HEK293 (cell line): Measurements from ENCODE around the gene KRTAP5-1.

ENCODE experiments used
- CTCF ChIA-PET: fragments of 350-600 bp; formaldehyde crosslinking; extraction: SDS; loops from one replicate; lab custom pipeline; 2021; ENCODE audit warnings: antibody characterized with exemption; lab: Yijun Ruan, JAX
- POLR2A ChIA-PET: fragments of 300-600 bp; formaldehyde crosslinking; extraction: SDS; loops from one replicate; lab custom pipeline; 2020; ENCODE audit warnings: antibody characterized with exemption, inconsistent platforms; lab: Yijun Ruan, JAX
- H3K27ac ChIP-seq: fragments of 200-500 bp; sonication (Bioruptor generic); 2 replicates; pipeline ENCODE4 v1.5.1; 2014; ENCODE audit warnings: low read depth, low read length, control low read depth, inconsistent platforms; ENCODE audit errors: extremely low read depth
- H3K36me3 ChIP-seq, 2 experiments: fragments of 200-500 bp in 1 of 2; sonication (Bioruptor generic) in 1 of 2; 1 replicate in 1 of 2; 2 replicates in 1 of 2; pipeline ENCODE4 v1.5.1; 2014 to 2017; ENCODE audit warnings: inconsistent platforms in 2 of 2, low read length in 2 of 2; ENCODE audit not compliant: control insufficient read depth in 2 of 2, insufficient read depth in 1 of 2
- H3K4me1 ChIP-seq: fragments of 200-500 bp; sonication (Bioruptor generic); 2 replicates; pipeline ENCODE4 v1.5.1; 2014; ENCODE audit warnings: mild to moderate bottlenecking, low read length, inconsistent platforms; ENCODE audit not compliant: control insufficient read depth, insufficient read depth
- H3K4me3 ChIP-seq: 2 replicates; pipeline ENCODE4 v1.5.1; 2011; ENCODE audit warnings: low read depth, mild to moderate bottlenecking, control low read depth, low read length, moderate library complexity
- H3K9me3 ChIP-seq: fragments of 200-500 bp; sonication (Bioruptor generic); 2 replicates; pipeline ENCODE4 v1.5.1; 2014; ENCODE audit warnings: low read depth, low read length, inconsistent platforms; ENCODE audit not compliant: control insufficient read depth, insufficient read depth
- BCL11B ChIP-seq: fragments of 450-650 bp; formaldehyde crosslinking; IDR thresholded peaks from 2 replicates; pipeline ENCODE4 v1.5.1; 2016; ENCODE audit warnings: low read depth, missing biosample characterization, missing genetic modification characterization
- EGR2 ChIP-seq: fragments of 450-650 bp; formaldehyde crosslinking; IDR thresholded peaks from 2 replicates; pipeline ENCODE4 v1.5.1; 2016; ENCODE audit warnings: low read depth, missing biosample characterization, missing genetic modification characterization
- GLIS2 ChIP-seq: fragments of 450-650 bp; formaldehyde crosslinking; IDR thresholded peaks from 2 replicates; pipeline ENCODE4 v1.5.1; 2016; ENCODE audit warnings: missing biosample characterization, missing genetic modification characterization
- IKZF3 ChIP-seq: fragments of 450-650 bp; IDR thresholded peaks from 2 replicates; pipeline ENCODE4 v1.5.0; 2018; ENCODE audit warnings: missing biosample characterization, mild to moderate bottlenecking, missing genetic modification characterization, moderate library complexity
- SP3 ChIP-seq: fragments of 450-650 bp; formaldehyde crosslinking; IDR thresholded peaks from 2 replicates; pipeline ENCODE4 v1.5.1; 2016; ENCODE audit warnings: missing biosample characterization, missing genetic modification characterization
- SP7 ChIP-seq: fragments of 450-650 bp; formaldehyde crosslinking; IDR thresholded peaks from 2 replicates; pipeline ENCODE4 v1.5.1; 2016; ENCODE audit warnings: missing biosample characterization, missing genetic modification characterization
- TCF7L2 ChIP-seq: IDR thresholded peaks from 2 replicates; pipeline ENCODE4 v1.6.1; 2011; ENCODE audit warnings: low read depth, mild to moderate bottlenecking, inconsistent platforms, low read length, moderate library complexity, borderline replicate concordance
- ZBTB11 ChIP-seq: fragments of 450-650 bp; formaldehyde crosslinking; conservative IDR thresholded peaks from 2 replicates; pipeline ENCODE4 v1.5.1; 2016; ENCODE audit warnings: low read depth, missing biosample characterization, missing genetic modification characterization
- ZBTB17 ChIP-seq: fragments of 450-650 bp; formaldehyde crosslinking; IDR thresholded peaks from 2 replicates; pipeline ENCODE4 v1.5.1; 2016; ENCODE audit warnings: missing biosample characterization, missing genetic modification characterization
- ZNF146 ChIP-seq: fragments of 450-650 bp; formaldehyde crosslinking; IDR thresholded peaks from 2 replicates; pipeline ENCODE4 v1.5.1; 2016; ENCODE audit warnings: missing biosample characterization, missing genetic modification characterization
- ZNF157 ChIP-seq: fragments of 450-650 bp; formaldehyde crosslinking; IDR thresholded peaks from 2 replicates; pipeline ENCODE4 v1.5.1; 2016; ENCODE audit warnings: missing biosample characterization, missing genetic modification characterization
- ZNF16 ChIP-seq: fragments of 450-650 bp; formaldehyde crosslinking; IDR thresholded peaks from 2 replicates; pipeline ENCODE4 v1.5.1; 2016; ENCODE audit warnings: low read depth, missing biosample characterization, missing genetic modification characterization
- ZNF19 ChIP-seq: fragments of 450-650 bp; formaldehyde crosslinking; IDR thresholded peaks from 2 replicates; pipeline ENCODE4; 2016; ENCODE audit warnings: missing biosample characterization, missing genetic modification characterization, low read depth
- ZNF223 ChIP-seq: fragments of 450-650 bp; formaldehyde crosslinking; IDR thresholded peaks from 2 replicates; pipeline ENCODE4 v1.5.1; 2016; ENCODE audit warnings: missing biosample characterization, missing genetic modification characterization
- ZNF23 ChIP-seq: fragments of 450-650 bp; formaldehyde crosslinking; IDR thresholded peaks from 2 replicates; pipeline ENCODE4 v1.5.1; 2016; ENCODE audit warnings: missing biosample characterization, missing genetic modification characterization, borderline replicate concordance
- ZNF354C ChIP-seq: fragments of 450-650 bp; formaldehyde crosslinking; IDR thresholded peaks from 2 replicates; pipeline ENCODE4 v1.5.1; 2016; ENCODE audit warnings: missing biosample characterization, missing genetic modification characterization, low read depth, borderline replicate concordance
- ZNF416 ChIP-seq: fragments of 450-650 bp; formaldehyde crosslinking; IDR thresholded peaks from 2 replicates; pipeline ENCODE4 v1.5.1; 2016; ENCODE audit warnings: missing biosample characterization, missing genetic modification characterization
- ZNF449 ChIP-seq: fragments of 450-650 bp; formaldehyde crosslinking; IDR thresholded peaks from 2 replicates; pipeline ENCODE4 v1.5.1; 2017; ENCODE audit warnings: missing biosample characterization, mild to moderate bottlenecking, missing genetic modification characterization, moderate library complexity
- ZNF529 ChIP-seq: fragments of 450-650 bp; formaldehyde crosslinking; IDR thresholded peaks from 2 replicates; pipeline ENCODE4 v1.5.1; 2017; ENCODE audit warnings: missing genetic modification characterization, missing biosample characterization; ENCODE audit not compliant: insufficient replicate concordance
- ZNF785 ChIP-seq: fragments of 450-650 bp; formaldehyde crosslinking; IDR thresholded peaks from 2 replicates; pipeline ENCODE4 v1.5.1; 2016; ENCODE audit warnings: missing biosample characterization, missing genetic modification characterization

Gene KRTAP5-1

GRCh38 chr11:1538153-1538552 lies 46.9 kb downstream of the KRTAP5-1 start:
- Histone ChIP-seq H3K36me3 (peaks cover 0 to 18% of the 10 kb centered on the region in 2 experiments; a peak in 1 of 3 replicates), H3K27ac (no peak overlapping the region), H3K4me1 (no peaks in the 10 kb centered on the region), H3K9me3 (no peaks in the 10 kb centered on the region), H3K4me3 (no peak overlapping the region)
- POLR2A ChIA-PET = no interaction called here
- CTCF ChIA-PET = interaction anchor here (2.3 to 3.4 kb wide), 2 partner anchors 9 to 36 kb away, joined by 9 to 10 read pairs; no protein-coding TSS in a partner anchor
- no peak for TF ChIP-seq ZNF416 (tag by site-specific recombination)
- no peak for TF ChIP-seq ZNF23 (tag by site-specific recombination)
- no peak for TF ChIP-seq SP7 (tag by site-specific recombination)
- no peak for TF ChIP-seq ZNF146 (tag by site-specific recombination)
- no peak for TF ChIP-seq ZNF157 (tag by site-specific recombination)
- no peak for TF ChIP-seq ZNF785 (tag by site-specific recombination)
- no peak for TF ChIP-seq GLIS2
- no peak for TF ChIP-seq IKZF3 (tag by site-specific recombination)
- TF ChIP-seq ZNF16 (tag by site-specific recombination) = no peak
- no peak for TF ChIP-seq ZNF19 (tag by site-specific recombination)
- no peak for TF ChIP-seq TCF7L2
- no peak for TF ChIP-seq BCL11B (tag by site-specific recombination)
- no peak for TF ChIP-seq ZNF223
- TF ChIP-seq ZNF529 (tag by site-specific recombination) = no peak
- no peak for TF ChIP-seq ZBTB11
- TF ChIP-seq ZNF354C (tag by site-specific recombination) = no peak
- no peak for TF ChIP-seq SP3 (tag by site-specific recombination)

GRCh38 chr11:1536065-1536843 lies 48.8 kb downstream of the KRTAP5-1 start:
- peak; percentile 65 for TF ChIP-seq ZBTB17 (tag by site-specific recombination)
- TF ChIP-seq ZNF449 = peak; percentile 54; the same call in 1 of the 2 replicates
- no peak for TF ChIP-seq EGR2 (tag by site-specific recombination)
- TF ChIP-seq, all 188 proteins: peak for 2
- POLR2A ChIA-PET = no interaction called here
- Histone ChIP-seq H3K27ac (no peak overlapping the region), H3K4me3 (no peak overlapping the region), H3K36me3 (peaks cover 0 to 32% of the 10 kb centered on the region in 2 experiments; a peak in 1 of 3 replicates), H3K9me3 (no peaks in the 10 kb centered on the region), H3K4me1 (no peaks in the 10 kb centered on the region)
- CTCF ChIA-PET = interaction anchor here (0.6 to 3.4 kb wide), 5 partner anchors 11 to 422 kb away, joined by 3 to 10 read pairs (median 3); no protein-coding TSS in a partner anchor
